ENCODE data around the gene DENND5B. TPM values are rescaled to one million over a fixed set of nuclear protein-coding genes. Genes with fewer than 3 reads are reported as not detected.
"Not testable (repeated sequence)": the region's sequence is repeated elsewhere in the genome, so short reads cannot be mapped to it uniquely, and the experiment has no call there.

DENND5B gene
- 23.9 TPM for polyA plus RNA-seq (ENCODE audit: insufficient read length)

DNA sequence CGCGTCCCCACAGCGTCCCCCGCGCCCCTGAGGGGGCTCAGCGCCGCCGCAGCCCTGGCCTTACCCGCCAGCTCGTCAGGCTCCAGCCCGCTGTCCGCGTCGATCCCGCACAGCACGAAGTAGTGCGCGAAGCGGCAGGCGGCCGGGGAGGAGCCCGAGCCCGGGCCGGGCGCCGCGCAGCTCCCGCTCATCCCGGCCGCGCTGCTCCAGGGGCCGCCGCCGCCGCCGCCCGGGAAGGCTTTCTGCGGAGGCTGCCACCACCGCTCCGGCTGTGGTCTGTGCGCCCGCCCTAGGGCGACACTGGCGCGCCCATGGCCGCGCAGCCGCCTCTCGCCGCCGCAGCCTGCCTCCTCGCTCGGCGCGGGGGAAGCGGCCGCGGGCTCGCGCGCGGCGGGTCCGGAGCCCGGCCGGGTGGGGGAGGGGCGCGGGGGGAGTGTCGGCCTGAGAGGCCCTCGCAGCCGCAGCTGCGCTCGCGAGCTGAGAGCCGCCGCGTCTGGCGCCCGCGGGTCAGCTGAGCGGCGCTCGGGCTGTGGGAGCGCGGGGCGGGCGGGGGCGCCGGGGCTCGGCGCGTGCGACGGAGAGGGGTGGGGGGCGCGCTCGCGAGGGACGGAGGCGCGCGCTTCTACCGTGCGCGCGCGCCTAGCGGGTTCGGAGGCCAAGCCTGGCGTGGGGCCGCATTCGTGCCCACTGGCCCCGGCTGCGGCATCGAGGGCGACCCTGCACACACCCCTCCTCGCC, at the start of gene DENND5B:
Gene DENND5B (minus strand): TSS at position 495 of the 738 bp plus-strand sequence. CDS start 304 bp downstream, at position 191.
- peak; percentile 87 for DNase-seq

DNA sequence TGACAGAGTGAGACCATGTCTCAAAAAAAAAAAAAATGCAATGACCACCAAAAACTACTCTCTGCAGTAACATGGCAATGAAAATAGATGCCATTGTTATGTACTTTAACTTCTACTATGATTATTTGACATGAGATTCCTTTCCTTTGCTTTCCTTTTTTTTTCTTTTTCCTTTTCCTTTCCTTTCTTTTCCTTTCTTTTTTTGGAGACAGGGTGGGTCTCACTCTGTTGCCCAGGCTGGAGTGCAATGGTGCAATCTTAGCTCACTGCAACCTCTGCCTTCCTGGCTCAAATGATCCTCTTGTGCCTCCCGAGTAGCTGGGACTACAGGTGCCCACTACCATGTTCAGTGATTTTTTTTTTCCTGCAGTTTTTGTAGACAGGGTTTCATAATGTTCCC, 43.7 kb upstream of the DENND5B start:
- no peak for DNase-seq

DNA sequence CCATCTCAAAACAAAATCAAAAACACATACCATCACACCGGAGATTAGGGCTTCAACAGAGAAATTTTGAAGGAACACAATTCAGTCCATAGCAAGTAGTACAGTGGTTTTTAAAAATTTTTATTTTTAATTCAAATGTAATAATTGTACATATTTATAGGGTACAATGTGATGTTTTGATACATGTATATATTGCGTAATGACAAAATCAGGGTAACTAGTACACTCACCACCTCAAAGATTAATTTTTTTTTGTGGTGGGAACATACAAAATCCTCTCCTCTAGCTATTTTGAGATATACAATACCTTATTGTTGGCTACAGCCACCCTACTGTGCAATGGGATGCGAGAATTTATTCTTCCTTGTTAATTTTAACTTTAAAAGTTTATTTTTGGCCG, 42.5 kb upstream of the DENND5B start:
- no peak for DNase-seq

DNA sequence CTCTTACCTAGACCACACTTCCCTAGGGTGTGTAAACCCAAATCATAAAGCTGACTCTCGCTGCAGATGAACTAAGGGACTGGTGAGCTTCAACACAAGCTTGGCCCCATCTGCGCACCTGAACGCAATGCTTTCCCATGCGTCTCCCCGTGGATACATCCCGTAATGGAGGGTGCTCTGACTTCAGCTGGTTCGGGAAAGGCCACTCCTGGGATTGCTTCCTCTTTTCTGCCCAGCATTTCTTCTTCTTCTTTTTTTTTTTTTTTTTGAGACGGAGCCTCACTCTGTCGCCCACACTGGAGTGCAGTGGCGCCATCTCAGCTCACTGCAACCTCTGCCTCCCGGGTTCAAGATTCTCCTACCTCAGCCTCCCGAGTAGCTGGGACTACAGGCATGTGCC, 40.9 kb upstream of the DENND5B start:
- DNase-seq = no peak

DNA sequence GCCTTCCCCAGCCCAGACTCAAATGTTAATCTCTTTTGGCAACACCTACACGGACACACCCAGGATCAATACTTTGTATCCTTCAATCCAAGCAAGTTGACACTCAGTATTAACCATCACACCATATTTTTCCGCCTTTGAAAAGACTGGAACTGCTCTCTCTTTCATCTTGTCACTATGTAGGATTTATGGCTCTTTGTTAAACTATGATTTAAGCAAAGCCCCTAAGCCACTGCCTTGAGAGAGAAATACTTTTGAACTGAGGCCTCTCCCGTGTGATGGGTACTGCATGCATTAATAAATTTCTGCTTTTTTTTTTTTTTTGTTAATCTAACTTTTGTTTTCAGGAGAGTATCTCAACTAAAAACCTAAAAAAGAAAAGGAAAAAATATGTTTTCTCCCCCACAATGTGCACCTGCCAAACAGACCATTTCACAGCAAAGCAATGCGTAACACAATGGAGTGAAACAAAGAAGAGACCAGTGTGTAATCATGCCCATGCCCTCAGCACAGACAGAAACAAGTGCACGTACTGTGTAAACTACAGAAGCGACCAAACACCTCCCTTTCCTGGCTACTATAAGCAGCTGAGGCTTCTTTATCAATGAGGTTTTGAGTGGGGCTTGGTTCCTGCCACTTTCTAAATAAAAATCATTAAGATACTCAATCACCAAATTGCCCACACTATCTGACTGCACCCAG, 40.2 kb upstream of the DENND5B start:
- no peak for DNase-seq

DNA sequence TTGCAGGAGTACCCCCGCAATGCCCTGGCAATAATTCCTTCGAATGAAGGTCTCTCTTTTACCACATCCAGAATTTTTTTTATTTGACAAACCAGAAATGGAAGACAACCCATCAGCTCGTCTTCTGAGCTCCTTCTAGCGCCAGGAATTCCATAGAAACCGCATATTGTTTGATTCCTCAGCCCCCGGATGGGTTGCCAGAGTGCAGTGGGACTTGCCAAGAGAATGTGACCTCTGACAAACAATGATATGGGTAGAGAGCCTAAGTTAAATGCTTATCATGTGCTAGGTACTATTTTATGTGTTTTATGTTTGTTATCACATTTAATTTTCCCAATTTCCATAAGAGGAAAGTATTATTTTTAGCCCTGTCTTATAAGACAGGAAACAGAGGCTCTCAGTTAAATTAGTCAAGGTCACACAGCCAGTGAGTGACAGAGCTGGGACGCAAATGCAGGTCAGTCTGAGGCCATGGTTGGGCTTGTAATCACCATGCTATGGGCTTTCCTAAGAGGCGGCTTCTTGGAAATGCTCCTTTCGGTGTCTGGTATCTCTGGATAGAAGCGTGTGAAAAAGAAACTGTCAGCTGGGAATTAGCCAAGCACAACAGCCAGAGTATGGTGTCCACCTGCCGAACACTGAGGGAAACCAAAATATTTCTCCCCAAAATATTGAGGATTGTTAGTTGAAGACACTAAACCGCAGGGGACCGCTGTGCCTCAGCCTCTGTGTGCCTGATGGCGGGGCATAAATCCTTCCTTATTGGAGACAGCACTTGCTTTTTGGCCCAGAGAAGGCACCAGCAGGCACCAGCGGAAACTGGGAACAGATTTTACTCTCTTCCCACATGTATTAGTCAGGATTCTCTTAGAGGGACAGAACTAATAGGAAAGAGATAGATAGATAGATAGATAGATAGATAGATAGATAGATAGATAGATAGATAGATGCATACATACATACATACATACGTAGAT, 39.1 kb upstream of the DENND5B start:
- DNase-seq = no peak

DNA sequence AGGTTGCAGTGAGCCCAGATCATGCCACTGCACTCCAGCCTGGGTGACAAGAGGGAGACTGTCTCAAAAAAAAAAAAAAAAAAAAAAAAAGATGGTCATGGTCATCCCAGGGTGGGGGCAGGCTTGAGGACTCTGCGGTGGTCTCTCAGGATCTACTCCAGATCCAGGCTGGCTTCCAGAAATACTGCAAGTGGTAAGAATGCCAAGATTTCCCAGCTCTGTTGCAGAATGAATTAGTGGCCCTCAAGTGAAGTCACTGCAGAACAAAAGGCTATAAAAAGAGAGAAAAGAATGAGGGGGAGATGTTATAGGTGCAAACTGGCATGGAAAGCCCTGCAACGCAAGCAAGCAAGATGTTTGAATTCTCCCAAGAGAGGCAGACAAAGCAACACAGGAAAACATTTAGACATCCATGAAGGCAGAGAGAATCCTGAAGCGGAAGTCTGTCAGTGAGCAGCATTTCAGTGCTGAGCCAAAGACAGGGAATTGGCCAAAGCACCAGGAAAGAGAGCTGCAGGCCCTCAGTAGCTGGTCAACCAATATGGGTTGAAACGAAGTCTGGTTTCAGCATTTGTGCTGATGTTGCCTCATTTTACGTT, 36.6 kb upstream of the DENND5B start:
- peak; percentile 57 for DNase-seq

DNA sequence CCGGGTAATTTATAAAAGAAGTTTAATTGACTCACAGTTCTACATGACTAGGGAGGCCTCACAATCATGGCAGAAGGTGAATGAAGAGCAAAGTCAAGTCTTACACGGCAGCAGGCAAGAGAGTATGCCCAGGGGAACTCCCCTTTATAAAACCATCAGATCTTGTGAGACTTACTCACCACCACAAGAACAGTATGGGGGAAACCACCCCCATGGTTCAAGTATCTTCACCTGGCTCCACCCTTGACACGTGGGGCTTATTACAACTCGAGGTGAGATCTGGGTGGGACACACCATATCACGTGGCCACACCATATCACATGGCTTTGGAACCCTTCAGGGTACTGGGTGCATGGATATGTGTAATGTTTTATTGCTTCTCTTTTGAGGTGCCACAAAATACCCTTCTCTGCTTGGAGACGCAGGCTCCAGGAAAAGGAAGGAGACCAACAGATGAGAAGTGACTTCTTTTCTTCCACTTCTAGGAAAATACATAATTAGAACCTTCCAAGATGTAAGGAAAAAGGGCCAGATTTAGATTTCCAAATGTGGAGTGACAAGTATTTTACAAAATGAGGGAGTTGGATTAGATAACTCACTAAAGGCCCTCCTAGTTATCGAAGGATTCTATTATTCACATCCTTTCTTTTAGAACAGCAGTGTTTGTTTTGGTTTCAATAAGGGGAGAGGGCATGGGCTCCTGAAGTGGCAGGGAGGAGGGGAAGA, 35.5 kb upstream of the DENND5B start:
- no peak for DNase-seq

DNA sequence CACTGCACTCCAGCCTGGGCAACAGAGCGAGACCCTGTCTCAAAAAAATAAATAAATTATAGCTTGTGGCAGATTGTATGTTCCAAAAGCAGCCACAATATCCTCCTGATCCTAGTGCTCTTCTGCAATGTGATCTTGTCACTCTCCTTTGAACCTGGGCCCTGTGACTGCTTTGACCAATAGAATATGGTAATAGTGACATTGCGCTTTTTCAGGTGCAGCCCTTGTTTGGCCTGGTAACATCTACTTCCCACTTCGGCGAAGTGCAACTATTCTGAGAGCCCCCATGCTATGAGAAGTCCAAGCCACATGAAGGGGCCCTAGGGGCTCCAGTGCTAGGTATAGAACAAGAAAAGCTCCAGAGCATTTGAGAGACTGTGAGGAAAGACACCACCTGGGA, 31.1 kb upstream of the DENND5B start:
- no peak for DNase-seq

DNA sequence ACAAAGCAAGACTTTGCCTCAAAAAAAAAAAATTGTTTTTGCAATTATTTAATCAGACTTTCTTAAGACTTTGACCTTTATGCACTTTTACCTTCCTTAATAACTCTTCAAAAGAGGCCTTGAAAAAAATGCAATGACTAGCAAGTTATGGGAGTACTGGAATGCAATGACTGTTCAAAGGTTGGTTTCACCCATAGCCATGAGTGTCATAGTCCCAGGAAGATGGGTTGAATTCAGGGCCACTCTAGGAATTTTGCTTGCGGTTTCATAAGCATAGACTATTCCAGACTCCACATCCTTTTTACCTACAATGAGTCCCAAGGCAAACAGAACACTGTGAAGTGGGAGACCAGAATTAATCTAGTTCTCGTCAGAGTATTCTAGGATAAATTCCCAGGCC, 29.4 kb upstream of the DENND5B start:
- DNase-seq = no peak

DNA sequence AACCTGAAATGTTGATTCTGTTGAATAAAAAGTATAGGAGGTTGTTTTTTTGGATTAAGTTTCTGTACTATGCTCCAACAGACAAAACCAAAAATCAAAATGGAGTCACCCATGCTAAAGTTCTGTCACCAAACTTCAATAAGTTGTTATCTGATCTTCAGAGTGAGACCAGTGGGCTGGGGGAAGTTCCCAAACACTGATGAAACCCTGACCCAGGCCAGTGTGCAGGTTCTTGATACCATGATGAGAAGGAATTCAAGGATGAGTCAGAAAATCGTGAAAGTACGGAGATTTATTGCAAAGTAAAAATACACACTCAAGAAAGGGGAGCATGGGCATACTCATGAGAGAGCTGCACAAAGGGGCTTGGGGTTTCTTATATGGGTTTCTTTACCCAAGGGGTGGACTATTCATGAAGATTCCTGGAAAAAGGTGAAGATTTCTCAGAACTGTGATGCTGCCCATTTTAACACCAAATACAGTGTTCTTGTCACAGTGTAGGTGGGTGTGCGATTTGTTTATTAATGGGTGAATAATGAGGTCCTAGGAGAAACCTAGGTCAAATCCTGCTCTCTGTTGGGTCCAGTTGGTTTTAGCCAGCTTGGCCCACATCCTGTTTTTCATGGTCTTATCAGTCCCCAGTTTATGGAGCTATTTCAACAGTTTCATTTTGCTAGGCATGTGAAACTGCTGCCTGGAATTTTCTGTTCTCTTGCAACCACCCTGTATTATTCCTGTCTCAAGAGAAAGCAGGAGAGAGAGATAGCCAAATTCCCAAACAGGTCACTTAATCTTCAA, 27.5 kb upstream of the DENND5B start:
- DNase-seq = no peak

DNA sequence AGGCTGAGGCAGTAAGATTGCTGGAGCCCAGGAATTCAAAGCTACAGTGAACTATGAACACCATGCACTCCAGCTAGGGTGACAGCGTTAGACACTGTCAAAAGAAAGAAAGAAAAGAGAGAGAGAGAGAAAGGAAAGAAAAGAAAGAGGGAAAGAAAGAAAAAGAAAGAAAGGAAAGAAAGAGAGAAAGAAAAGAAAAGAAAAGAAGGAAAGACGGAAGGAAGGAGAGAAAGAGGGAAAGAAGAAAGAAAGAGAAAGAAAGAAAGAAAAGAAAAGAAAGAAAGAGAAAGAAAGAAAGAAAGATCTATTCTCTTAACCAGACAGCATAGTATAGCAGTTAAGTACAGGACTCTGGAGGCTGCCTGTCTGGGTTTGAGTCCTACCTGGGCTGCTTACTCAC, 21.9 kb upstream of the DENND5B start:
- DNase-seq = no peak

DNA sequence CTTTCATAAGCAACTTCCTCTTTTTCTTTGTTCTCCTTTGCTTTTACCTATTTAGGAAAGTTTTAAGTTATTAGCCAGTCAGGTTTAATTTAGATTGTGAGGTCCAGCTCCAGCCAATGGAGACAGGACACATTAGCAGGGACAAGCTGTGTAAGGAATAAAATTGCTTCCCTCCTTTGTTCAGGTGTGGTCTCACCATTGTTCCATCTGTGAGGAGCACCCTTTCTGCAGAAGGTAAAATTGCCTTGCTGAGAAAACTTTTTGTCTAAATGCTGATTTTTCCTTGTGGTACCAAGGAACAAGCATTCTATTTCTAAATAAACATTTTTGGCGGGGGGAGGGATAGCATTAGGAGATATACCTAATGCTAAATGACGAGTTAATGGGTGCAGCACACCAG, 17.4 kb upstream of the DENND5B start:
- not testable (repeated sequence) for DNase-seq

DNA sequence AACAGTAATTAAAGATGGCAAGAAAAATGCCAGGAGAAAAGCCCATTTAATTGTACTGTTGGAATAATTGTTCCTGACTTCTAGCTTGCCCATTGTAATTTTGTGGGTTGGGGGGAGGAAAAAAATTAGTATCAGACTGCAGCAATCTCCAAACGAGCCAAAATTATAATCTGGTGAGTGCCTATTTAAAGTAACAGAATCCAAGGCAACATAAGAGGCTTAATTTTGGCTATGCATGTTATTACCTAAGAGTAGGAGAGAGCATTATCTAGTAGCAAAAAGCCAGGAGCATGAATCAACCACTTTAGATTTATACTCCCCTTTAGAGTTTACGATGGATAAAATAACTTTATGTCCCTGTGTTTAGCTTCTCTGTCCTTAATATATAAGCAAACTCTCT, 14.6 kb upstream of the DENND5B start:
- DNase-seq = no peak

DNA sequence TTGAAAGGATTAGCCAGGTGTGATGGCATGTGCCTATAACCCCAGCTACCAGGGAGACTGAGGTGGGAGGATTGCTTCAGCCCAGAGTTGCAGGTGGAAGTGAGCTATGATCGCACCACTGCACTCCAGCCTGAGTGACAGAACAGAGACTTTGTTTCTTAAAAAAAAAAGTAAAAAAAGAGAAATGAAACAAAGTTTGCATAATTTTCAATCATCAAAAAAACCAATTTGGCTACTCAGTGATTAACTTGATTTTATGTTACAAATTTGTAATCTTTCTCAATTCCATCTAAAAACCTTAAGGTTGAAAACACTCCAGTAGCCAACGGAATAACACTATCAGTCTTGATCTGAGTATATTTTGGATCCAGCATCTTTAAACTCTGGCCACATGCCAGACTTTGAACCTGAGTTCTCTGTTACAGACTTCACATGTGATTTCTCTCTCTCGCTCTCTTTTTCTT, 12.6 kb upstream of the DENND5B start:
- DNase-seq = no peak

DNA sequence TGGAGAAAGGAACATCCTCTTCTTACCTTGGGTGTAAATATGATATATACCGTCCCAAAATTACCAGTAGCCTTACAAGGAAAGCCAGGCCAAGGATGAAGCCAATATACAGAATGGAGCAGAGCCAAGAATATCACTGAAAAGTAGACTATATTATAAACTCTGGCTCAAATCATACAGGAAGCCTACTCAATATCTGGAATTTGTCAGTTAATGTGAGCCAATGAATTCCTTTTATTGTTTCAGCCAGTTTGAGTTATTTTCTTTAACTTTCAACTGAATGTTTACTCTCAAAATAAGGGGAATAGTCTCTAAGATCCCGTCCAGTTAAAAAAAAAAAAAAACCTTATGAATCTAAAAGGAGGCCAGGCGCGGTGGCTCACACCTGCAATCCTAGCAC, 9.8 kb upstream of the DENND5B start:
- DNase-seq = no peak

DNA sequence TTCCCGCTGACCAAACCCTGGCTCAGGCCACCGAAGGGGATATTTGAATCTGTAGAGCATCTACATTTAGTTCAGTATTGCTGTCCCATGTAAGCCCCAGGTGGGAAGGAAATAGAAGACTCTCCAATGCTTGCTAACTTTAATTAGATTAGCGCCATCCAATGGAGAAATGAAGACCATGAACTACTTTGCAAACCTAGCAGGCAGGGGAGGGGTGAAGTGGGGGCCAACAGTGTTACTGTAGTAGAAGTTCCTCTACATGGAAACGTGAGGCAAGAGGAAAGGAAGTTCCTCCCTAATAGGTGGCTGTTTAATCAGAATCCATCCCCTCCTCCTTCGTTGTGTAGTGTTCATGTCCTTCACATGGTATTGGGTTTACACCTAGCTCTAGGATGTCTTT, 9.3 kb upstream of the DENND5B start:
- no peak for DNase-seq

DNA sequence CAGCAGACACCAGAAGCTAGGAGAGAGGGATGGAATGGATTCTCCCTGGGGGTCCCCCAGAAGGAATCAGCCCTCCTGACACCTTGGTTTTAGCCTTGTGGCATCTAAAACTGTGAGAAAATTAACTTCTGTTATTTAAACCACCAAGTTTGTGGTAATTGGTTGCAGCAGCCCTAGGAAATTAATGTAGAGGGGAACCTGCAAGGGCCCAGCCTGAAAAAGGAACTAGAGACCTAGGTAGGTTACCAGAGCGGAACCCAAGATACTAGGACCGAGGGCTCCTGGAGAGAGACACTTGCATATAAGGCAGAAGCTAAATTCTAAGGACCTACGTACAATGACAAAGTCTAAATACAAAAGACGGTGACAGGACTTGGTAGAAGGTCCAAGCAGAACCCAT, 8.1 kb upstream of the DENND5B start:
- DNase-seq = no peak

DNA sequence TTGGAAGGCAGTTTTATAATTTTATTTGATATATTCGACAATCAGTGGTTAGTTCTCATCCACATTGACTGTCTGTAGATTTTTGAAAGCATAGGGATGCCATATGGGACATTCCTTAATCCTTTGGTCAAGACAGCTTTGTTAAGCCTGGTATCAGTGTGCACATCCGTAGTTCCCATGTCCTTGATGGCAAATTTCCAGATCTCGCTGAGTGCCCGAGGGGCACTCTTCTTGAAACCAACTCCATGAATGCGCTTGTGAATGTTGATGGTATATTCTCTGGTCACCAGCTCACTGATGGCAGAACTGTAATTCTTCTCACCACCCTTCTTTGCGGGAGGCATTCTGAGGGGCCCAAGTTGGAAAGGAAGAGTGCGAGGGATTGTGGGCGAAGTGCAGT, 6.1 kb upstream of the DENND5B start:
- no peak for DNase-seq

DNA sequence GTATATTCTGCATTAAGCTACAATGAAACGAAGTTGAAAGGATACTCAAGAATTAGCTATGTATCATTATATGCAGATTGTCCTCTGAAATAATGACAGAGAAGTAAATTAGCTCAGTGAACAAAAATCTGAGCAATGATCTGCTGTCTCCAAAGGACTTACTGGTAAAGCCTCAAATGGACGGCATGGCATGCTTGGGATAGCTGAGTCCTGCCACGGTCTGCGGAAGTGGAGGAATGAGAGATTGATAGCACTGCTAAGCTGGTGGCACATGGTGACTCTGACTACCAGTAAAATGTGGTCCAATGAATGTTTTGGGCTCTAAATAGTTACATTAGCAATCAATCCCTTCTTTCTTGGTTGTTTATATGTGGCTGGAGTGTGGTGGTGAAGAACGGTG, 3.7 kb upstream of the DENND5B start:
- no peak for DNase-seq

DNA sequence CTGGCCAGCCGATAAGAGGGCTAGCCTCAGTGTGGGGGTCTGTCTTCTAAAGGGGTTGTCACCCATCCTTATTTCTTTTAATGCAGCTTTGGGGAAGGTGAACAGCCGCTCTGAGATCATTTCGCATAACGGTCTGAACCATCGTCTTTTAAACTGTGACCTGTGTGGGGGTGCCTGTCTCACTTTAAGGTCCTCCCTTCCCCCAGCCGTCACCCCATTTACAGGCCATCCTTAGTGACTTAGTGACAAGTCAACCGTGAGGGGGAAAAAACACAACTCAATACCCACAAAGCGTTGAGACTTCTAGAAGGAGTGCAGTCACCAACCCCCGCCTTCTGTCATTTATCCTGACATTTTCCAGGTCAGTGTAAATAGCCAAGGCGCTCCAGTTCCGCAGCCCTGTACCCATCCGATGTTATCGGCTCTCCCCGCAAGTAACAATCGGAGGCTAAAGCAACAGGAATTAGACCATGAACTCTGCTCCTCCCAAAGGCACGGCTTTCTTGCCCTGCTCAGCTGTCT, 505 bp upstream of the DENND5B start:
- no peak for DNase-seq
